ENCODE measurements around the gene CGB7.
"Not testable (repeated sequence)": the region's sequence is repeated elsewhere in the genome, so short reads cannot be mapped to it uniquely, and the experiment has no call there.

Gene CGB7

DNA sequence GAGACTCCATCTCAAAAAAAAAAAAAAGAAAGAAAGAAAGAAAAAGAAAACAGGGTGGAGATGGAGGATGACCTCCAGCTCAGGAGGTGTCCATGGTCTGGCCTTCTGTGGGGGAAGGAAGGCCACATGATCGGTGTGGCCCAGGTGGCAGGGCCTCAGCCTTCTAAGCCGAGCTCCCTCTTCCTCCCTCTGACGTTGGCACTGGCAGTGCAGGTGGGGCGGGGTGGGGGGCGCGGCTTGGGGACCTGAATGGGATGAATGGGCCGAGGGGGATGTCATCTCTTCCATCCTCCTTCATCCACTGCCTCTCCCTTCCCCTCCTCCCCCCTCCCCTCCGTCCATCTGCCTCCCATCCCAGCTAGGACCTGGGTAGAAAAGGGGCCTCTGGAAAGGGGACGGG, 17.8 kb downstream of the CGB7 start:
- DNase-seq: not testable (repeated sequence)

DNA sequence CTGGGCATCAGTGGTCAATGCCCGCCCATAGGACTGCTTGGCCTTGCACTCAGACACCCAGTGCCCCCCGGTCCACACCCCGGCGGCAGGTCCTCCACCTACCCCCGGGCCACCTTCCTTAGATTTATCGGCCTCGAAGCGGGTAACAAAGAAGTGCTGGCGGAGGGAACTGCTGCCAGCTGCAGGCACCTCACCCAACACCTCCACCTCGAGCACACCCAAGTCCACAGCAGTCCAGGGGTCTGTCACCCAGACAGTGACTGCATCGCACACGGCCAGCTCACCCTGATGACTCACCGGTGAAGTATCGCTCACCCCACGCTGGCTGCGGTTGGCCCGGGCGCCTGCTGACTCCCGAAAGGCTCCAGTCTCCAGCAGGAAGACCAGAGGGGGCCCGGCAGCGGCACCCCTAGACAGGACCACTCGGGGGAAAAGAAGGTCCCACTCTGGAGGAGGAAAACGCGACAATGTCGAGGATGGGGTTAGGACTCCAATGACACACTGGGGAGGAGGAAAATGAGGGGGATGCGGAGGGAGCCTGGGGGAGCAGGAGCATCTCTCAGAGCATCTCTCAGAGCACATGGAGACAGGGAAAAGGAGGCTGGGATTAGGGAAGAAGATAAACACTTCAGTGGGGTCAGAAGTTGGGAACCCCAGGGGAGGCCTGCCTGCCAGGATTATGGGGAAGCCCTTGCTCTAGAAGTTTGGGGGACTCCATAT, 18.8 kb downstream of the CGB7 start:
- DNase-seq: not testable (repeated sequence)

GRCh38 chr19:49038111-49038510, 19.4 kb downstream of the CGB7 start:
- DNase-seq: not testable (repeated sequence)

- DNase-seq: not testable (repeated sequence)
Measured at GRCh38 chr19:49036815-49037214, 20.7 kb downstream of the CGB7 start, which contains the start of gene CGB1. CGB1 (minus strand) TSS chr19:49036895; CDS start chr19:49036711, 184 bp downstream.

DNA sequence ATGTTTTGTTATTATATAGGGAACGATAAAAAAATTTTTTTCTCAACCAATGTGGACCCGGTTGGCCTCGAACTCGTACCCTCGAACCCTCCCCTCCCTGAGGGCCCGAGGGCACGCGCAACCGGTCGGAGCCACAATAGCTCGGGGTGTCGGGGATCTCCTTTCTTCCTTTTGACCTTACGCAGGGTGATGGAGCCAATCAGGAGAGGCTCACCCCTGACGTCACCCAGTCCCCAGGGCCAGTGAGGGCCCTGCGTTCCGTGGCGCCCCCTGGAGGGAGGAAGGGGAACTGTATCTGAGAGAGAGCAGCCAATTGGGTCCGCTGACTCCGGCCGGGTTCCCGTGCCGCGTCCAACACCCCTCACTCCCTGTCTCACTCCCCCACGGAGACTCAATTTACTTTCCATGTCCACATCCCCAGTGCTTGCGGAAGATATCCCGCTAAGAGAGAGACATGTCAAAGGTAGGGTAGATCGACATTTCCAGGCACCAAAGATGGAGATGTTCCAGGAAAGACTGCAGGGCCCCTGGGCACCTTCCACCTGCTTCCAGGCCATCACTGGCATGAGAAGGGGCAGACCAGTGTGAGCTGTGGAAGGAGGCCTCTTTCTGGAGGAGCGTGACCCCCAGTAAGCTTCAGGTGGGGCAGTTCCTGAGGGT, 25.8 kb downstream of the CGB7 start, which contains the start of gene CGB2:
Gene CGB2 (plus strand): TSS at position 249 of the 660 bp plus-strand sequence. CDS start 206 bp downstream, at position 455.
- DNase-seq: not testable (repeated sequence)

- DNase-seq: not testable (repeated sequence)
Measured at GRCh38 chr19:49030323-49030722, 27.2 kb downstream of the CGB7 start.

DNA sequence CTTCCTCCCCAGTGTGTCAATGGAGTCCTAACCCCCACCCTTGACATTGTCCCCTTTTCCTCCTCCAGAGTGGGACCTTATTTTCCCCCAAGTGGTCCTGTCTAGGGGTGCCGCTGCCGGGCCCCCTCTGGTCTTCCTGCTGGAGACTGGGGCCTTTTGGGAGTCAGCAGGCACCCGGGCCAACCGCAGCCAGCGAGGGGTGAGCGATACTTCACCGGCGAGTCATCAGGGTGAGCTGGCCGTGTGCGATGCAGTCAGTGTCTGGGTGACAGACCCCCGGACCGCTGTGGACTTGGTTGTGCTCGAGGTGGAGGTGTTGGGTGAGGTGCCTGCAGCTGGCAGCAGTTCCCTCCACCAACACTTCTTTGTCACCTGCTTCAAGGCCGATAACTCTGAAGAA, 27.8 kb downstream of the CGB7 start:
- DNase-seq: not testable (repeated sequence)

GRCh38 chr19:49028686-49029085, 28.9 kb downstream of the CGB7 start:
- not testable (repeated sequence) for DNase-seq

DNA sequence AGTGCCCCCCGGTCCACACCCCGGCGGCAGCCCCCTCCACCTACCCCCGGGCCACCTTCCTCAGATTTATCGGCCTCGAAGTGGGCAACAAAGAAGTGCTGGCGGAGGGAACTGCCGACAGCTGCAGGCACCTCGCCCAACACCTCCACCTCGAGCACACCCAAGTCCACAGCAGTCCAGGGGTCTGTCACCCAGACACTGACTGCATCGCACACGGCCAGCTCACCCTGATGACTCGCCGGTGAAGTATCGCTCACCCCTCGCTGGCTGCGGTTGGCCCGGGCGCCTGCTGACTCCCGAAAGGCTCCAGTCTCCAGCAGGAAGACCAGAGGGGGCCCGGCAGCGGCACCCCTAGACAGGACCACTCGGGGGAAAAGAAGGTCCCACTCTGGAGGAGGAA, 31.9 kb downstream of the CGB7 start:
- DNase-seq: not testable (repeated sequence)

DNA sequence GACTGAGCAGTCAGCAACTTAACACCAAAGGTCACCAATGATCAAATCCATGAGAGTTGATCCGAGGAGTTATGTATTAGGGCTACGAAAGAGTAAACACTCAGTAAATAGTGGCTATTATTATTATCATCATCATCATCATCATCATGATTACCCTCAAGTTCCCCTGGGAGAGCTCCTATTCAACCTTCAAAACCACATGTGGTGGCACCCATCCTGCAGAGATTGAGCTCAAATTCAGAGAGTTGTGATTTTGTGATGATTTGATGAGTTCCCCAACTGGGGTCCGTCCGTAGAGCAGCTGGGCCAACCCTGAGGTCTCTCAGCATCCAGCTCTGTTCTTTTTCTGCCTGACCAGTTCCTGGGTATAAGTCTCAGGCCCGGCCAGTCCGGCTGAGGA, 32.5 kb downstream of the CGB7 start:
- DNase-seq: not testable (repeated sequence)

DNA sequence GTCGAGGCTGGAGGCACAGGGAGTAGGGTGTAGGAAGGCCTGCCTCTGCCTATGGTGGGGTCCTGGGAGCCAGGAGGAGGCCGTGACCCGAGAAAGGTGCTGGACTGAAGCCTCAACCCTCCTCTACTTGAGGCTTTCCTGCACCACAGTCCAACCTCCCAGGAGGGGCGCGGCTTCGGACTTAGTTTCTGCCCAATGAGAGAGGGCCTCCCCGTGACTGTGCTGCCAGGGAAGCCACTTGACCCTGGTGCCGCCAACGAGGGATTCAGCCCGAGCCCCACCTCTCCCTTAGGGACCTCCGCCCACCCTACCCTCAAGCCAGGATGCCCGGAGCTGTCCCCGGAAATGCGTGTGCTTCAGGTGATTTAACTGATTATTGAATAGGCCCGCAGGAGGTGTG, 33.3 kb downstream of the CGB7 start, which contains the start of gene CGB3:
Gene CGB3 (minus strand): TSS at position 101 of the 400 bp plus-strand sequence. CDS start 362 bp downstream, outside the sequence.
- DNase-seq: not testable (repeated sequence)

DNA sequence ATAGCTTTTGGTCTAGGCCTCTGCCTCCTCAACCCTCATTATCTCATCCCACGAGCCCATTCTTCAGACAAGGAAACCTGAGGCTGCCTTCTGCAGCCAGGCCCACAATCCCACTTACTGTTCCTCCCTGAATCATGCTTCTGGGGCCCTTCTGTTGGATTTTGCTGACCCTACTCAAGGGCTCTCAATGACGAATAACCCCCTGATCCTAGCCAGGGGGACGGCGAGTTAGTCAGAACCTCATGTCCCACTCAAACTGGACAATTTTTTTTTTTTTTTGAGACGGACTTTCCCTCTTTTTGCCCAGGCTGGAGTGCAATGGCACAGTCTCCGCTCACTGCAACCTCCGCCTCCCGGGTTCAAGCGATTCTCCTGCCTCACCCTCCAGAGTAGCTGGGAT, 35.4 kb downstream of the CGB7 start:
- DNase-seq: no peak

DNA sequence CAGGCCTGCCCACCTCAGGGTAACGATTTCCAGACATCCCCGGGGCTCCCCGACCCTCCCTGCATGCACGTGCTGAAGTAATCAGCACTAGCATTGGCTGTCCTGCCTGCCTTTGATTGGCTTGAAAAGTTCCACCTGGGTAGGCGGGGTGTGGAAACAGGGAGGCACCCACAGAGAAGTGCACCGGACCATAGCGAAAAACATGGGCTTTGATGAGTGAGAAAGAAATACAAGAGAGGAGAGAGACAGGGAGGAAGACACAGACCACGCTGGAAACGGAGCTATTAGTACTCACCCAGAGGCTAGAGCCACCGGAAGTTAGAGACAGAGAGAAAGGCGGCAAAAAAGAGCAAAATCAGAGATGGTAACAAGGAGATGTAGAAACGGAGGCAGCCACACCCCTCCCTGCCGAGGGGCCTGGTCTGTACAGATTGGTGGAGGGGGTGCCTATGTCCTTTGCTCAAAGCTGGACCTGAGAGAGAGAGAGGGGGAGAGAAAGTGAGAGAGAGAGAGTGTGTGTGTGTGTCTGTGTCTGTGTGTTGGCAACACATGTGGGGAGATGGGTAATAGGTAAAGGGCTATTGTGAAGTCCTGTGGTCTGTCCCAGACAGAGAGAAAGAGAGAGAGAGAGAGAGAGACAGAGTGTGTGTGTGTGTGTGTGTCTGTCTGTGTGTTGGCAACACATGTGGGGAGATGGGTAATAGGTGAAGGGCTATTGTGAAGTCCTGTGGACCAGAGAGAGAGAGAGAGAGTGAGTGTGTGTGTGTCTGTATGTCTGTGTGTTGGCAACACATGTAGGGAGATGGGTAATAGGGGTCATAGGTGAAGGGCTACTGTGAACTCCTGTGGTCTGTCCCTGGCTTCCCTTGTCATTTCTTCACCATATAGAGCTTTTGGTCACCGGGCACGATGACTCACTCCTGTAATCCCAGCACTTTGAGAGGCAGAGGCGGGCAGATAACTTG, 36.3 kb downstream of the CGB7 start:
- no peak for DNase-seq

GRCh38 chr19:49020342-49020741, 37.2 kb downstream of the CGB7 start:
- DNase-seq: no peak

- DNase-seq: peak; percentile 12
Measured at GRCh38 chr19:49019242-49019932, 38.2 kb downstream of the CGB7 start.

- DNase-seq: not testable (repeated sequence)
Measured at GRCh38 chr19:49018388-49019241, 38.9 kb downstream of the CGB7 start.

GRCh38 chr19:49017666-49018351, 39.7 kb downstream of the CGB7 start:
- no peak for DNase-seq

GRCh38 chr19:49017041-49017665, 40.4 kb downstream of the CGB7 start, which contains the start of gene LHB:
LHB (minus strand) TSS chr19:49017091; CDS start chr19:49017081, 10 bp downstream.
- DNase-seq: no peak

DNA sequence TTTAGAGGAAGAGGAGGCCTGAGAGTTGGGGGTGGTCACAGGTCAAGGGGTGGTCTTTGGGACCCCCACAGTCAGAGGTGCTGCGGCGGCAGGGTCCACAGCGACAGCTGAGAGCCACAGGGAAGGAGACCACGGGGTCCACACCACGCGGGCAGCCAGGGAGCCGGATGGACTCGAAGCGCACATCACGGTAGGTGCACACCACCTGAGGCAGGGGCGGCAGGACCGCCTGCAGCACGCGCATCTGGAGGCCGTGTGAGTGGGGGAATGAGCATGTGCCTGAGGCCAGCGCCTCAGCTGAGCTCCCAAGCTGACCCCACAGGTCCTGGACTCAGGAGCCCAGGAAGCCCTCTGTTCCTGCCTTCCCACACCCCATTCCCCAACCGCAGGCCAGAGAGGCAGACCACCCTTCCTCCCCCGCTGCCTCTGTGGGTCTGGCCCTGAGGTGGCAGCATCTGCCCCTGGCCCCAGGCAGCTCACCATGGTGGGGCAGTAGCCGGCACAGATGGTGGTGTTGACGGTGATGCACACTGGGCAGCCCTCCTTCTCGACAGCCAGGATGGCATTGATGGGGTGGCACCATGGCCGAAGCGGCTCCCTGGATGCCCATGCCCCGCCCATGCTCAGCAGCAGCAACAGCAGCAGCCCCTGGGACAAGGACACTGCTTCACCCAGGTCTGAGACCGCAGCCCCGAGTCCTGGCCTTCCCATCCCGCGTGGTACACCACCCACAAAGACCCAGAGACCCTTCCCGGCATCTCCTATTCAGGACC, 41.3 kb downstream of the CGB7 start:
- DNase-seq: no peak
